Endodermal cell (in vitro differentiated cells): ENCODE data around the gene GALM. TPM values are rescaled to one million over a fixed set of nuclear protein-coding genes. Genes with fewer than 3 reads are reported as not detected.
A peak's percentile ranks its signal among the peaks of the same experiment; 100 is the strongest.

ENCODE experiments used
- DNase-seq: peaks from one replicate; pipeline ENCODE4 v3.0.0-alpha.2; 2017
- H3K27ac ChIP-seq: 2 replicates; pipeline ENCODE4 v1.5.1; 2013; ENCODE audit warnings: mild to moderate bottlenecking, low read depth, low read length, moderate library complexity
- H3K27me3 ChIP-seq: 2 replicates; pipeline ENCODE4 v1.6.1; 2013; ENCODE audit warnings: mild to moderate bottlenecking, low read length, moderate library complexity; ENCODE audit not compliant: insufficient read depth, control insufficient read depth, poor library complexity, severe bottlenecking
- H3K36me3 ChIP-seq: 2 replicates; pipeline ENCODE4 v1.7.0; 2013; ENCODE audit warnings: mild to moderate bottlenecking, low read length, moderate library complexity; ENCODE audit not compliant: control insufficient read depth, insufficient read depth
- H3K4me1 ChIP-seq: one replicate; pipeline ENCODE4 v1.7.0; 2013; ENCODE audit warnings: low read length; ENCODE audit not compliant: control insufficient read depth, insufficient read depth
- H3K4me3 ChIP-seq: 2 replicates; pipeline ENCODE4 v1.5.1; 2013; ENCODE audit warnings: mild to moderate bottlenecking, low read length, moderate library complexity
- H3K9ac ChIP-seq: 2 replicates; pipeline ENCODE4 v1.6.1; 2013; ENCODE audit warnings: mild to moderate bottlenecking, low read length, moderate library complexity; ENCODE audit not compliant: poor library complexity, severe bottlenecking; ENCODE audit errors: extremely low read depth
- H3K9me3 ChIP-seq: 2 replicates; pipeline ENCODE4 v1.6.1; 2013; ENCODE audit warnings: mild to moderate bottlenecking, low read length, moderate library complexity; ENCODE audit not compliant: control insufficient read depth
- H3K27ac Mint-ChIP-seq: 2 replicates; pipeline ENCODE4 v1.8.0; 2020; ENCODE audit warnings: mixed read lengths
- H3K27me3 Mint-ChIP-seq: 2 replicates; pipeline ENCODE4 v1.8.0; 2021; ENCODE audit warnings: mild to moderate bottlenecking, mixed read lengths; ENCODE audit not compliant: insufficient read depth
- H3K36me3 Mint-ChIP-seq: 2 replicates; pipeline ENCODE4 v1.8.0; 2020; ENCODE audit warnings: low read depth, mixed read lengths
- H3K4me1 Mint-ChIP-seq: 2 replicates; pipeline ENCODE4 v1.8.0; 2020; ENCODE audit warnings: mixed read lengths
- H3K4me3 Mint-ChIP-seq: 2 replicates; pipeline ENCODE4 v1.8.0; 2020; ENCODE audit warnings: mild to moderate bottlenecking, moderate library complexity, mixed read lengths
- H3K9me3 Mint-ChIP-seq: 2 replicates; pipeline ENCODE4 v1.8.0; 2020; ENCODE audit warnings: mild to moderate bottlenecking, mixed read lengths
- WGBS, 2 experiments: methylation state at CpG; one replicate each; pipeline versions ENCODE4 v1.1.5 to v1.1.7; 2013; ENCODE audit warnings: missing lambda C conversion rate in 2 of 2, mixed read lengths in 1 of 2; ENCODE audit not compliant: insufficient coverage in 1 of 2, insufficient read length in 1 of 2; 5-methylcytosine and 5-hydroxymethylcytosine counted together
- total RNA-seq, 2 donors: library from RNA; stranded (reverse); fragmentation: NEBNext Ultra II Directional in 1 of 2; extraction: Animal tissue kit (Norgen Biotek cat#: 25700) in 1 of 2; gene quantifications; 2 replicates in 1 of 2; 3 replicates in 1 of 2; pipeline ENCODE4 v1.2.1, GENCODE V29; 2021
- TF ChIP-seq, protein P1 (sequence below): fragments of 200-600 bp; sonication (generic); conservative IDR thresholded peaks from 2 replicates; pipeline ENCODE4 v1.5.0; 2021; ENCODE audit warnings: antibody characterized with exemption, mild to moderate bottlenecking

GALM gene
- total RNA-seq, 2 donors from 2014 or later = 14.2 to 16.2 TPM

DNA sequence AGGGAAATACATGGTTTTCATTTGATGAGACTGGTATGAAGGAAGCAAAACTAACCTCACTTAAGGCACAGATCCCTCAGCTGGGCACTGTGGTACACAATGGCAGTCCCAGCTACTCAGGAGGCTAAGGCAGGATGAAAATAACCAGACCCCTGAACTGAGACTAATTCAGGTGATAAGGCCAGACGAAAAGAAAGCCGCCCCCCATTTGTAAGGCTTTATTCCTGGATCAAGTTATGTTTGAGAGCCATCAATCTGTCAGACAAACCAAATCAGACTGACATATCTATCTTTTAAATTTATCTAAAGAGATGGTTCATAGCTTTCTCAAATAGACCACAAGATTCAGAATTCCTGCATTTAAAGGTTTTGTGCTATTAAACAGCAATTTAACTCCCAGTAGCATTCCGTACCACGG is 81.1 kb downstream of the GALM start:
- H3K4me3 ChIP-seq = peak overlapping the region; percentile 99
- H3K4me3 Mint-ChIP-seq = peak overlapping the region; percentile 8
- no peak overlapping the region for H3K27ac ChIP-seq
- 94 to 100% methylated on average over 4 of the region's 4 CpGs for WGBS, 2 experiments
- H3K36me3 ChIP-seq = peaks cover 74% of the 10 kb centered on the region
- TF ChIP-seq, protein P1, sequence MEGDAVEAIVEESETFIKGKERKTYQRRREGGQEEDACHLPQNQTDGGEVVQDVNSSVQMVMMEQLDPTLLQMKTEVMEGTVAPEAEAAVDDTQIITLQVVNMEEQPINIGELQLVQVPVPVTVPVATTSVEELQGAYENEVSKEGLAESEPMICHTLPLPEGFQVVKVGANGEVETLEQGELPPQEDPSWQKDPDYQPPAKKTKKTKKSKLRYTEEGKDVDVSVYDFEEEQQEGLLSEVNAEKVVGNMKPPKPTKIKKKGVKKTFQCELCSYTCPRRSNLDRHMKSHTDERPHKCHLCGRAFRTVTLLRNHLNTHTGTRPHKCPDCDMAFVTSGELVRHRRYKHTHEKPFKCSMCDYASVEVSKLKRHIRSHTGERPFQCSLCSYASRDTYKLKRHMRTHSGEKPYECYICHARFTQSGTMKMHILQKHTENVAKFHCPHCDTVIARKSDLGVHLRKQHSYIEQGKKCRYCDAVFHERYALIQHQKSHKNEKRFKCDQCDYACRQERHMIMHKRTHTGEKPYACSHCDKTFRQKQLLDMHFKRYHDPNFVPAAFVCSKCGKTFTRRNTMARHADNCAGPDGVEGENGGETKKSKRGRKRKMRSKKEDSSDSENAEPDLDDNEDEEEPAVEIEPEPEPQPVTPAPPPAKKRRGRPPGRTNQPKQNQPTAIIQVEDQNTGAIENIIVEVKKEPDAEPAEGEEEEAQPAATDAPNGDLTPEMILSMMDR = no peak
- H3K9ac ChIP-seq = no peak overlapping the region
- DNase-seq = no peak
- H3K9me3 Mint-ChIP-seq = no peaks in the 10 kb centered on the region
- peaks cover 81% of the 10 kb centered on the region for H3K36me3 Mint-ChIP-seq
- H3K4me1 Mint-ChIP-seq = peaks cover 37% of the 10 kb centered on the region
- H3K4me1 ChIP-seq = peaks cover 1% of the 10 kb centered on the region
- no peaks in the 10 kb centered on the region for H3K27me3 Mint-ChIP-seq
- no peaks in the 10 kb centered on the region for H3K9me3 ChIP-seq
- H3K27me3 ChIP-seq = no peaks in the 10 kb centered on the region
- H3K27ac Mint-ChIP-seq = no peak overlapping the region

DNA sequence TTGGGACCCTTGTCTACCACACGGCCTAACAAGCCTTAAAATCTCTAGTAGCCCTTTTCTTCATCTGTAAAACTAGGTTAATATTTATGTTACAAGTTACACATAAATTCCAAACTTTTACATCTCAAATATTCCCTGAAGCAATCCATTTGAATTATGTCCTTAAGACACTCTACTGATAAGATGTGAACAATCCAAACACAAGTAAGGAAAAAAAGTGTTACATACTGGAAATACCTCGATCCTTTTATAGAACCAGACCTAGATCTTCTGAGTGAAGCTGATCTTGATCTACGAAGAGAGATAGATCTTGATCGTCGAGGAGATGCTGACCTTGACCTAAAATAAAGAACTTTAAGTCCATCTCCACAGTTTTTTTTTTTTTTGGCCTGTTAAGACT is 81.9 kb downstream of the GALM start:
- Mint-ChIP-seq H3K27me3 (no peaks in the 10 kb centered on the region), H3K36me3 (peaks cover 74% of the 10 kb centered on the region), H3K4me1 (peaks cover 42% of the 10 kb centered on the region), H3K27ac (peak overlapping the region; percentile 81), H3K9me3 (no peaks in the 10 kb centered on the region), H3K4me3 (peak overlapping the region; percentile 100)
- 94 to 100% methylated on average over 4 to 5 of the region's 5 CpGs for WGBS, 2 experiments
- no peaks in the 10 kb centered on the region for H3K9me3 ChIP-seq
- peaks cover 71% of the 10 kb centered on the region for H3K36me3 ChIP-seq
- H3K4me1 ChIP-seq = peaks cover 4% of the 10 kb centered on the region
- TF ChIP-seq, protein P1 = no peak
- H3K9ac ChIP-seq = no peak overlapping the region
- no peaks in the 10 kb centered on the region for H3K27me3 ChIP-seq
- no peak for DNase-seq
- no peak overlapping the region for H3K27ac ChIP-seq
- peak overlapping the region; percentile 99 for H3K4me3 ChIP-seq

DNA sequence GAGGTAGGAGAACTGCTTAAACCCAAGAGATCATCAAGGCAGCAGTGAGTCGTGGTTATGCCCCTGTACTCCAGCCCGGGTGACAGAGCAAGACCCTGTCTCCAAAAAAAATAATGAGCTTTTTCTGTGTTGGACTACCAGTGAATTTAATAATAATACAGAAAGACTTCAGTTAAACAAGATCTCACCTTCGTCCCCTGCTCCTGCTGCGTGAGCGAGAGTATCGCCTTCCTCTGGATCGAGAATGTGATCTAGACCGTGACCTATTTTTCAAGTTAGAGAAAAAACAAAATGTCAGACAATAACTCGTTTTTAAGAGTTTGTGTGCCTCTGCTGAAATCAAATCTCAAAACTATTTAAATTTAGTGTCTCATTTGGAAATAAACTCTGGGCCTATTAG is 82.5 kb downstream of the GALM start:
- Histone ChIP-seq H3K9ac (no peak overlapping the region), H3K36me3 (peaks cover 65% of the 10 kb centered on the region), H3K4me3 (peak overlapping the region; percentile 99), H3K27me3 (no peaks in the 10 kb centered on the region), H3K4me1 (peaks cover 4% of the 10 kb centered on the region), H3K27ac (no peak overlapping the region), H3K9me3 (no peaks in the 10 kb centered on the region)
- WGBS, 2 experiments = 96 to 100% methylated on average over 8 to 9 of the region's 9 CpGs
- no peak for DNase-seq
- peaks cover 42% of the 10 kb centered on the region for H3K4me1 Mint-ChIP-seq
- H3K4me3 Mint-ChIP-seq = peak overlapping the region; percentile 100
- TF ChIP-seq, protein P1 = no peak
- H3K9me3 Mint-ChIP-seq = no peaks in the 10 kb centered on the region
- H3K27ac Mint-ChIP-seq = peak overlapping the region; percentile 81
- H3K36me3 Mint-ChIP-seq = peaks cover 72% of the 10 kb centered on the region
- H3K27me3 Mint-ChIP-seq = no peaks in the 10 kb centered on the region
